ENCODE data around the gene VCL.

- TF ChIP-seq EZH2 (IDR thresholded peaks at IDR 0.05; ENCODE audit: borderline replicate concordance, low read length) (no peak), CTCF (conservative IDR thresholded peaks at IDR 0.05 in 1 of 2, IDR thresholded peaks at IDR 0.05 in 1 of 2; ENCODE audit: extremely low read depth in 1 of 2, insufficient read depth in 1 of 2, low read depth in 1 of 2, low read length in 2 of 2) (no peak)
Measured at GRCh38 chr10:74153676-74154075, 155.8 kb downstream of the VCL start.
